Choroid plexus epithelial cell (primary cell): ENCODE data around the gene KCNMA1.

Experiments used
- DNase-seq: peaks from one replicate; pipeline ENCODE4 v3.0.0-alpha.2; 2010; ENCODE audit warnings: low read depth
- H3K4me3 ChIP-seq: 2 replicates; pipeline ENCODE4 v1.5.1; 2011; ENCODE audit warnings: low read depth, mild to moderate bottlenecking, control low read depth, low read length, moderate library complexity
- CTCF ChIP-seq: conservative IDR thresholded peaks from 2 replicates; pipeline ENCODE4 v1.5.1; 2011; ENCODE audit warnings: low read depth, mild to moderate bottlenecking, control low read depth, inconsistent platforms, low read length, moderate library complexity

KCNMA1 gene

GRCh38 chr10:76892766-76893479, 744.7 kb downstream of the KCNMA1 start:
- TF ChIP-seq CTCF, result no peak
- H3K4me3 ChIP-seq, result no peak overlapping the region
- DNase-seq, result no peak

DNA sequence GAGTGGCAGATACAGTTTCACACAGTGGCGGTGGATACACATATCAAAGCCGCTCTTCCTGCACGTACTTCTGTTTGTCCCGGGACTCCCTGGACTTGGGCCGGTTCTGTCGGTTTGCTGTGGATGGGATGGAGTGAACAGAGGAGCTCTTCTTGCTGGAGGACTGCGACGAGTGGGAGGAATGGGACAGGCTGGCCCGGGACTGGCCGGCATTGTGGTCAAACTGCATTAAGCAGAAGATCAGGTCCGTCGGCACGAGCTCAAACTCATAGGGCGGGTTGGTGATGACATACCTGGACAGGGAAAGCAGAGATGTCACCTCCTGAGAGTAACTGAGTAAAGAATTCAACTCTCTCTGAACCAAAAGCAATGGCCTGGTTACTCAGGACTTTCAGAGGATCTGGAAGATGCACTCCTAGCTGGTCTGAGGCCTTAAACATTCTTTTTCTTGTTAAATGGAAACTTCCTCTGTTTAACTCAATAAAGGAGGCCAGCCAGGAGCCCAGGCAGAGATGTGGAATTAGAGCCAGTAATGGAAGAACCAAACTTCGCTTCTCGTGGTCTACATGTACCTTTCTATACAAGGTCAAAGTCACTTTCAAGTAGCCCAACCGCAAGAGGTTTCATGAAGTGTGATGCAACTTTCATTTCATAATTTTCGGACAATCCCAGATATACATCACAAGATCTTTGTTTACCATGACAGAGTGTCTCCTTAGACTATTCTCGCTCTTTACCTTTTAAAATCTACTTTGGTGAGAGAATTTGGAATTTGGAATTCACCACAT, 750.2 kb downstream of the KCNMA1 start:
- DNase-seq, result no peak
- TF ChIP-seq CTCF, result no peak
- H3K4me3 ChIP-seq, result no peak overlapping the region

DNA sequence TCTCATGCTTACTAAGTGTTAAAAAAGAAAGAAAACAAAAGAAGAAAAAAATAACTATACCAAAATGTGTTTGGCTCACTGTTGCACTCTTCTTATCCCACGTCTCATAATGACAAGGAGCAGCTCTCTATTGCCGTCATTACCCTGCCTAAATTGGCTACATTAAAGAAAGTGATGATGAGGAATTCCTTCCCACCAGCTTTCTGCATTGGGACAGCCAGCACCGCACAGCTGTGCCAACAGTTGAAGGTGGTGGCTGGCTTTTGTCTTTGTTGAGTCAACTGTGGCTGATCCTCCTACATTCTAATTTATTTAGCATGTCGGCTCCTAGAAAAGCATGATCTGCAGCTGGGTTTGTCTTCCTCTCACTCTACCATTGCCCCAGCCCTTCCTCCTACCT, 751.8 kb downstream of the KCNMA1 start:
- no peak for DNase-seq
- H3K4me3 ChIP-seq, result no peak overlapping the region
- TF ChIP-seq CTCF, result no peak

DNA sequence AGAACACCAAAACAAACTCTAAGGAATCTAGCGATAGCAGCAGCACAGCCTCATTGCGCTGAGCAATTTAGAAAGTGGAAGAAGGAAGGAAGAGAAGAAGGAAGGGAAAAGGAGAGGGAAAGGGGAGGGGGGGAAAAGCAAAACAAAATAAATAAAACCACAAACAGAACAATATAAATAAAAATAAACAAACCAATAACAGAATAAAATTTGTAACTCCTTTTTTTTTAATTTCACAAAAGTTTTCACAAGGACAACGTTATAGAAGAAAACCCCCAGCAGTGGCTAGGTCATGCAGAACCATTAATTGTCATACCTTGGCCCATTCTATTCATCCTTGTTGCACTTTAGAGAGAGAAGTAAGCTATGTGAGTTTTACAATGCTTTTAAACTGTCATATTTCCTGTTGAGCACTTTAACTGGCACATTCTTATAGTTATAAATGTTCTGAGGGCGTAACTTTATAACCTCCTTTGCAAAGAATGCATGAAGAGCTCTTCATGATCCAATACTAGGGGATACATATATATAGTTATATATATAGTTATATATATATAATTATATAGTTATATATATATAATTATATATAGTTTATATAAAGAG, 752.8 kb downstream of the KCNMA1 start:
- TF ChIP-seq CTCF, result no peak
- no peak overlapping the region for H3K4me3 ChIP-seq
- no peak for DNase-seq

- H3K4me3 ChIP-seq, result no peak overlapping the region
- no peak for TF ChIP-seq CTCF
- DNase-seq, result no peak
Measured at GRCh38 chr10:76883596-76883995, 754.0 kb downstream of the KCNMA1 start.

- no peak overlapping the region for H3K4me3 ChIP-seq
- TF ChIP-seq CTCF, result no peak
- no peak for DNase-seq
Measured at GRCh38 chr10:76882796-76883195, 754.8 kb downstream of the KCNMA1 start.
